Keratinocyte (primary cell): Measurements from ENCODE around the gene ZBTB4. TPM values are rescaled to one million over a fixed set of nuclear protein-coding genes. Genes with fewer than 3 reads are reported as not detected.

Experiments
- DNase-seq: peaks from one replicate; pipeline ENCODE4 v3.0.0-alpha.2; 2011; ENCODE audit warnings: low read depth, missing footprints, low spot score
- FAIRE-seq: peaks from 2 replicates; lab custom pipeline; 2011; peaks lifted over from hg19 to GRCh38; lab: Jason Lieb, UNC
- H2AFZ ChIP-seq: 2 replicates; pipeline ENCODE4 v1.6.0; 2012; ENCODE audit warnings: low read length, control low read depth, inconsistent platforms; ENCODE audit not compliant: control insufficient read depth
- H3K27ac ChIP-seq: 2 replicates; pipeline ENCODE4 v1.5.1; 2011; ENCODE audit warnings: low read length; ENCODE audit not compliant: control insufficient read depth, insufficient read depth
- H3K27me3 ChIP-seq: 3 replicates; pipeline ENCODE4 v1.6.0; 2011; ENCODE audit warnings: low read length; ENCODE audit not compliant: control insufficient read depth, insufficient read depth; ENCODE audit errors: extremely low read depth
- H3K36me3 ChIP-seq, 2 experiments: 2 replicates in 1 of 2; 3 replicates in 1 of 2; pipeline ENCODE4 v1.5.1; 2011; ENCODE audit warnings: low read length in 2 of 2, mild to moderate bottlenecking in 1 of 2; ENCODE audit not compliant: control insufficient read depth in 2 of 2, insufficient read depth in 2 of 2; ENCODE audit errors: extremely low read depth in 1 of 2
- H3K4me1 ChIP-seq: 3 replicates; pipeline ENCODE4 v1.5.1; 2011; ENCODE audit warnings: low read length; ENCODE audit not compliant: control insufficient read depth, insufficient read depth; ENCODE audit errors: extremely low read depth
- H3K4me2 ChIP-seq: 3 replicates; pipeline ENCODE4 v1.6.0; 2011; ENCODE audit warnings: low read depth, low read length; ENCODE audit not compliant: control insufficient read depth, insufficient read depth; ENCODE audit errors: extremely low read depth
- H3K4me3 ChIP-seq, 3 experiments: fragments of 200-600 bp in 1 of 3; sonication (generic) in 1 of 3; 2 replicates in 2 of 3; 3 replicates in 1 of 3; pipeline ENCODE4 v1.5.1; 2011 to 2016; ENCODE audit warnings: low read length in 3 of 3, mild to moderate bottlenecking in 3 of 3, control low read depth in 2 of 3, inconsistent platforms in 1 of 3, low read depth in 1 of 3, mixed read lengths in 1 of 3, mixed run types in 1 of 3, moderate library complexity in 1 of 3; ENCODE audit not compliant: control insufficient read depth in 2 of 3, insufficient read depth in 2 of 3; ENCODE audit errors: extremely low read depth in 1 of 3
- H3K79me2 ChIP-seq: 2 replicates; pipeline ENCODE4 v1.6.0; 2012; ENCODE audit warnings: low read length; ENCODE audit not compliant: control insufficient read depth, insufficient read depth
- H3K9ac ChIP-seq: 3 replicates; pipeline ENCODE4 v1.6.0; 2011; ENCODE audit warnings: low read length; ENCODE audit not compliant: control insufficient read depth, insufficient read depth; ENCODE audit errors: extremely low read depth
- H3K9me1 ChIP-seq: 3 replicates; pipeline ENCODE4 v1.6.0; 2011; ENCODE audit warnings: low read length; ENCODE audit not compliant: control insufficient read depth, insufficient read depth; ENCODE audit errors: extremely low read depth
- H3K9me3 ChIP-seq: 2 replicates; pipeline ENCODE4 v1.5.1; 2012; ENCODE audit warnings: low read depth, low read length; ENCODE audit not compliant: control insufficient read depth
- H4K20me1 ChIP-seq: 3 replicates; pipeline ENCODE4 v1.6.0; 2011; ENCODE audit warnings: low read length; ENCODE audit not compliant: control insufficient read depth, insufficient read depth; ENCODE audit errors: extremely low read depth
- CTCF ChIP-seq, 3 experiments: IDR thresholded peaks in 1 of 3; conservative IDR thresholded peaks in 1 of 3; optimal IDR thresholded peaks in 1 of 3; 2 replicates in 2 of 3; 3 replicates in 1 of 3; pipeline versions ENCODE3 to v1.5.1; 2011; ENCODE audit warnings: low read length in 3 of 3, mild to moderate bottlenecking in 3 of 3, moderate library complexity in 2 of 3, control low read depth in 1 of 3, inconsistent platforms in 1 of 3; ENCODE audit not compliant: insufficient read depth in 2 of 3; ENCODE audit errors: extremely low read depth in 1 of 3
- EZH2 ChIP-seq: IDR thresholded peaks from one replicate; pipeline ENCODE4 v1.6.1; 2012; ENCODE audit warnings: inconsistent platforms, mild to moderate bottlenecking, low read length, moderate library complexity
- dilution Hi-C: fragments of 300-500 bp; cut with MboI; formaldehyde crosslinking; loops from one replicate; pipeline ENCODE4 v1.7.0; 2020; ENCODE audit warnings: low sequenced_read_pairs; ENCODE audit not compliant: extremely low pct_ligation_motif_present
- polyA plus RNA-seq, 5 experiments: library from polyadenylated mRNA; depleted of rRNA in 3 of 5; stranded (reverse) in 3 of 5; stranded (forward) in 1 of 5; unstranded in 1 of 5; fragments of >200 nt; gene quantifications; 1 replicate in 1 of 5; 2 replicates in 3 of 5; 3 replicates in 1 of 5; pipeline versions ENCODE4 v1.2.1 to v1.2.3, GENCODE V29; 2011 to 2012; ENCODE audit warnings: missing spikeins in 2 of 5, low read depth in 1 of 5, low replicate concordance in 1 of 5

ZBTB4 gene
- polyA plus RNA-seq, 1 donor (not counting 4 experiments of a cell fraction or from before 2014, with no cell fraction given), result 20.9 TPM

- Histone ChIP-seq H3K27me3 (no peaks in the 10 kb centered on the region), H3K9me1 (no peaks in the 10 kb centered on the region), H3K9me3 (no peaks in the 10 kb centered on the region), H3K79me2 (peaks cover 2% of the 10 kb centered on the region), H4K20me1 (no peaks in the 10 kb centered on the region), H2AFZ (no peak overlapping the region), H3K4me3 (no peak overlapping the region), H3K27ac (no peak overlapping the region), H3K9ac (no peak overlapping the region), H3K4me2 (no peak overlapping the region), H3K4me1 (peaks cover 36% of the 10 kb centered on the region), H3K36me3 (peaks cover 8 to 19% of the 10 kb centered on the region in 2 experiments)
- FAIRE-seq (no peak), DNase-seq (no peak)
- dilution Hi-C loops, result no loop called here
- TF ChIP-seq EZH2, result no peak
- no peak for TF ChIP-seq CTCF (optimal IDR thresholded peaks at IDR 0.05 in 1 of 3, IDR thresholded peaks at IDR 0.05 in 1 of 3, conservative IDR thresholded peaks at IDR 0.05 in 1 of 3; ENCODE audit: extremely low read depth in 1 of 3, insufficient read depth in 2 of 3, low read length in 3 of 3)
Observed at GRCh38 chr17:7459961-7460545, 19.4 kb downstream of the ZBTB4 start.

- Histone ChIP-seq H3K9me3 (no peaks in the 10 kb centered on the region), H3K9me1 (peaks cover 3% of the 10 kb centered on the region), H3K36me3 (peaks cover 3 to 4% of the 10 kb centered on the region in 2 experiments), H4K20me1 (no peaks in the 10 kb centered on the region), H3K4me3 (no peak overlapping the region), H3K4me1 (peaks cover 46% of the 10 kb centered on the region), H2AFZ (no peak overlapping the region), H3K79me2 (no peaks in the 10 kb centered on the region), H3K9ac (no peak overlapping the region), H3K27me3 (no peaks in the 10 kb centered on the region), H3K27ac (no peak overlapping the region), H3K4me2 (no peak overlapping the region)
- dilution Hi-C loops, result no loop called here
- no peak for DNase-seq
- no peak for FAIRE-seq
- TF ChIP-seq EZH2, result no peak
- no peak for TF ChIP-seq CTCF (optimal IDR thresholded peaks at IDR 0.05 in 1 of 3, IDR thresholded peaks at IDR 0.05 in 1 of 3, conservative IDR thresholded peaks at IDR 0.05 in 1 of 3; ENCODE audit: extremely low read depth in 1 of 3, insufficient read depth in 2 of 3, low read length in 3 of 3)
Observed at GRCh38 chr17:7448461-7448860, 31.0 kb downstream of the ZBTB4 start.
